A549 treated with AZD9567 at 1 μM for 4 hours (cell line): Measurements from ENCODE around the gene SELENOS. TPM values are rescaled to one million over a fixed set of nuclear protein-coding genes. Genes with fewer than 3 reads are reported as not detected.

ENCODE experiments used
- total RNA-seq: library from RNA; stranded (reverse); fragments of 200-300 nt; extraction: Qiagen RNA extraction; gene quantifications from 5 replicates; pipeline ENCODE4 v1.2.3, GENCODE V29; 2022; ENCODE audit not compliant: insufficient read depth

Gene SELENOS, protein sequence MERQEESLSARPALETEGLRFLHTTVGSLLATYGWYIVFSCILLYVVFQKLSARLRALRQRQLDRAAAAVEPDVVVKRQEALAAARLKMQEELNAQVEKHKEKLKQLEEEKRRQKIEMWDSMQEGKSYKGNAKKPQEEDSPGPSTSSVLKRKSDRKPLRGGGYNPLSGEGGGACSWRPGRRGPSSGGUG
- 116 to 175 TPM (median 169 TPM) in 5 replicates for total RNA-seq

DNA sequence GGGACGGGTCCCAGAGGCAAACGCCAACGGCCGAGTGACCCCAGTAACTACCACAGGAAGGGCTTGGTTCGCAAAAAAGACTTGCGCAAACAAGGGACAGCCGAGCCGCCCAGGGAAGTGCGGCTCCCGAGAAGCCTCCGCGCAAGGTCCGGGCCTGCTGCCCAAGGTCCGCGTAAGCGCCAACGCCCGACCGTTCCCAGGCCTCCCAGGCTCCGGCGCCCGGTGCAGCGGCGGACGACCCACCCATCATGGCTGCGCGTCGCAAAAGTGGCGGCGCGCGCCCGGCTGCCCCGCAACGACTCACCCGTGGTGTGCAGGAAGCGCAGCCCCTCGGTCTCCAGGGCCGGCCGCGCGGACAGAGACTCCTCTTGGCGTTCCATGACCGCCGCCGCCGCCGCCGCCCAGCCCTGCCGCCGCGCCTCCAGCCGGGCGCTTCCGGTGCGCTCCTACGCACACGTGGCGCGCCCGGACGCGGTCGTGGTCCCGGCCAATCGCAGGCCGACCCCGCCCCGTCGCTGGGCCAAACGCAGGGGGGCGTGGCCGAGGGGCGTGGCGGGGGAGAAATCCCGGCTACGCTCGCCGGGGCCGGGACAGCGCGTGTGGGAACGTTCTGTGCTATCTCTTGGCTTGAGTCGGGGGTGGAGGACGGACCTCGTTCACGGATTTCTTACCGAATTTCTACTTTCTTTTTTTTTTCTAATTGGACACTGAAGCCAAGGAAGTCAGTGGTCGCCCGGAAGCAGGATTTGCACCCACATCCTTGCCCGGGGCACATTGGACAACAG, at the start of gene SELENOS:
SELENOS (minus strand) TSS at position 448 of the 785 bp plus-strand sequence; CDS start at position 380, 68 bp downstream.

DNA sequence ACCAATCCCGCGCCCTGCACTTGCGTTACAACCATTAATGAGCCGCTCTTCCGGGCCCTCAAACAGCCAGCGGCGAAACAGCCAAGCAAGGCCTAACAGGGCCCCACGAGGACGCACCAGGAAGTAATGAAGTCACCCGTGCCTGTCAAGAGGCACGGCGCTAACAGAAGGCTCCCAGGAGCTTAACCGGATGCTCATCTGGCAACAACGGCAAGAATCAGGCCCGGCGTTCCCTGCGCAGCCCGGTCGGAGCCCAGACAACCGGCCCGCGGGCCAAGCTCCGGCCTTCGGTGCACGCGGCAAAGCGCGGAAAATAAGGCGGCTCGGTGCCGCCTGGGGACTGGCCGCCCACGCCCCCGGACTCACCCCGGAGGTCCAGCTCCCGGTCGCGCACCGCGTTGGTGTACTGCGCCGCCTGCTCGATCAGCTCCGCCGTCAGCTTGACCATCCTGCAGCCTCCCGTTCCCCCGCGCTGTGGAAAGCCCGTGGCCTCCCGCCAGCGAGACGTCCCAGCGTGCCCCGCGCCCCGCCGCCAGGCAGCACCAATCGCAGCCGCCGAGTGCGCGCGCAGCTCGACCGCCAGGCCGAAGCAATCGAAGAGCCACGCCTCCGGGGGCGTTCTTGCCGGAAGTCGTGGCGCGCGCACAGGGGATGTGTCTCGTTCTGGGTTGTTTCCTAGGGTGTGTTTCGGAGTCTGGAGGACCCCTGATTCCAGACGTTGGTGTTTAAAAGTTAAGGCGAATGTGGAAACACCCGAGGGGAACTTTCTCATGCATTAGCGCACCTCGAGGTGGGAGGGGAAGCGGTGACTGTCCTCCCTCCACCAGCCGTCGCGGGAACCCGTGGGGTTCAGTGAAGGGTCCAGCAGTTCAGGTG, 17.7 kb upstream of the SELENOS start, which contains the start of gene SNRPA1:
SNRPA1 (minus strand) TSS at position 518 of the 876 bp plus-strand sequence; CDS start at position 448, 70 bp downstream.

DNA sequence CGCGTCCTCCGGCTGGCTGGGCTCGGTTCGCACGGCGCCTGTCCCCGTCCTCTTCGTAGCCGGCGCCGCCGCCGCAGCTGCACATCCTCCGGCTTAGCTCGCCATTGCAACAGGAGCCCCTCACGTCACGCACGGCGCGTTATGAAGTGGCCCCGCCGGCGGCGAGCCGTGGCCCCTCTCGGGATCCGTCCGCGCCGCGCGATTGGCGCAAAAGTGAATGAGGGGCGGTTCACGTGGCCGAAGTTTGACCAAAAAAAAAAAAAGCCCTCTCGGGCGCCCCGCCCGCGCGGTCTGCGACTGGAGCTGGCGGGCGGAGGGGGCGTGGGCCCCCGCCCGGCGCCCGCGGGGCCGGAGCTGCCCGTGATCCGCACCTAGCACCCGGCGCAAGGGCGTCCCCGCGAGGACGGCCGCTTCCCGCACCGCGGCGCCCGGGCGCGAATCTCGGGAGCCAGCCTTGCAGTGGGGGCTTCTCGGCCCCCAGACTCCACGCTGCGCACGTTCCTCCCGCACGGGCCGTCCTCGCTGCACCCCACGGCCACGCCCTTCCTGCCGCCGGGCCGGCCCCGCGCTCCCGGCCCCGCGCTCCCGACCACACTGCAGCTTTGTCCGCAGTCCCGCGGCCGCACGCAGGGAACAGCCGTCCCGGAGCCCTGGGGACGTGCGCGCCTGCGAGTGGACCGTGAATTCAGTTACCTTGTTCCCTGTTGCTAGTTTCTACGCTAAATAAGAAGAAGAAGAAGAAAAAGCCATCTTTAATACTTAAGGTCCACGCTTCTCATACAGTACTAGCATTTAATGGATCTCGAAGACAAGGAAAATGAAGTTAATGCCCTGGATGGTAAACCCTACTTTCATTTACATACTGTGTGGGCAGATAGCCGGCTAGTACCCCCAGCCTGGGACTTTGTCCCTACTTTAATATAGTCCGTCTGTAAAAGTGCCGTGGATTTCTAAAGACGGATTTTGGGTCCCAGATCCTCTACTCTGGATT, 25.2 kb downstream of the SELENOS start, which contains the start of gene CHSY1:
CHSY1 (minus strand) TSS at position 219 of the 991 bp plus-strand sequence. CDS start 592 bp downstream, outside the sequence.

Other genes starting within 250 kb of the SELENOS start
- gene CHSY1, start 25.4 kb downstream of the SELENOS start, total RNA-seq, result 24.0 to 32.5 TPM (median 27.0 TPM) in 5 replicates
- 110 to 117 TPM (median 113 TPM) in 5 replicates for gene SNRPA1, start 17.8 kb upstream of the SELENOS start, total RNA-seq
- gene PCSK6, start 212.2 kb upstream of the SELENOS start, total RNA-seq, result 10.6 to 19.6 TPM (median 11.3 TPM) in 5 replicates